Heart right ventricle (tissue), 16 donors: ENCODE results near the gene LIMS1. TPM values are rescaled to one million over a fixed set of nuclear protein-coding genes. Genes with fewer than 3 reads are reported as not detected.

Experiments used
- ATAC-seq, 8 donors: fragments of 200-7000 bp; cut with Tn5 transposase; one replicate each; pipeline ENCODE4 v1.9.1; 2020; ENCODE audit warnings: mild to moderate bottlenecking in 8 of 8, moderate library complexity in 8 of 8, moderate number of reproducible peaks in 1 of 8
- DNase-seq, 2 donors: peaks; one replicate each; pipeline ENCODE4 v3.0.0-alpha.2; 2020
- H3K27ac ChIP-seq, 10 donors: fragments of 200-600 bp; sonication (generic) in 2 of 10; one replicate each; pipeline versions ENCODE4 v1.5.0 to v1.8.0; 2020 to 2022; ENCODE audit warnings: mild to moderate bottlenecking in 3 of 10
- H3K27me3 ChIP-seq, 7 donors: fragments of 200-600 bp; one replicate each; pipeline ENCODE4 v1.8.0; 2021 to 2022; ENCODE audit warnings: mild to moderate bottlenecking in 2 of 7
- H3K36me3 ChIP-seq, 9 donors: fragments of 200-600 bp; sonication (generic) in 1 of 9; one replicate each; pipeline versions ENCODE4 v1.5.0 to v1.8.0; 2020 to 2022; ENCODE audit warnings: mild to moderate bottlenecking in 2 of 9
- H3K4me1 ChIP-seq, 9 donors: fragments of 200-600 bp; sonication (generic) in 1 of 9; one replicate each; pipeline versions ENCODE4 v1.5.0 to v1.8.0; 2020 to 2022; ENCODE audit warnings: mild to moderate bottlenecking in 4 of 9
- H3K4me3 ChIP-seq, 10 donors: fragments of 200-600 bp; sonication (generic) in 2 of 10; one replicate each; pipeline versions ENCODE4 v1.5.0 to v1.8.0; 2020 to 2022; ENCODE audit warnings: mild to moderate bottlenecking in 7 of 10, moderate library complexity in 2 of 10
- H3K9me3 ChIP-seq, 11 donors: fragments of 200-600 bp in 10 of 11; sonication (generic) in 2 of 11; one replicate each; pipeline versions ENCODE4 v1.5.0 to v1.8.0; 2013 to 2022; ENCODE audit warnings: mild to moderate bottlenecking in 2 of 11, control low read depth in 1 of 11, moderate library complexity in 1 of 11
- WGBS, 2 donors: extraction: QIAGEN DNeasy Blood & Tissue Kit; methylation state at CpG; one replicate each; pipeline ENCODE4 v1.1.7; 2013; ENCODE audit warnings: inconsistent platforms in 1 of 2; 5-methylcytosine and 5-hydroxymethylcytosine counted together
- intact Hi-C, 10 donors: fragments of 100-400 bp; cut with DNase I; formaldehyde crosslinking; loops; one replicate each; pipeline versions ENCODE4 v1.11.1 to v1.14.2; 2022
- polyA plus RNA-seq, 2 donors: library from polyadenylated mRNA; stranded (reverse); fragments of 200-250 nt; gene quantifications; one replicate each; pipeline ENCODE4 v1.2.3, GENCODE V29; 2013
- total RNA-seq, 10 donors: library from RNA; stranded (reverse); fragmentation: NEBNext Ultra II Directional in 3 of 10; extraction: Animal tissue kit (Norgen Biotek cat#: 25700) in 3 of 10; gene quantifications; one replicate each; pipeline versions ENCODE4 v1.2.1 to v1.2.4, GENCODE V29; 2021 to 2023
- TF ChIP-seq, protein P1 (sequence below), 9 donors: fragments of 200-600 bp; sonication (generic) in 2 of 9; IDR thresholded peaks; one replicate each; pipeline versions ENCODE4 v1.5.0 to v1.8.0; 2021 to 2022; ENCODE audit warnings: antibody characterized with exemption in 9 of 9, mild to moderate bottlenecking in 5 of 9, moderate library complexity in 1 of 9
- donor health status: Arrhythmogenic right ventricular cardiomyopathy.
- donor health status: ischemic (EF 13 %, LVEDD 7.1; RV severe dilation, severe dysfunction).
- donor health status: healthy with polysubstance abuse.
- donor health status: DM: no; HTN: yes; CAD: no.
- donor health status: DM: no; HTN: no; CAD: no.
- donor health status: ischemic (EF 25% LVEDD 6.9; RV normal size, moderate dysfunction).
- donor health status: ischemic (EF 25% LVEDD 5.7; RV mildly dilated, moderate dysfunction).
- donor health status: healthy.
- donor health status: DM: yes; HTN: yes; CAD: no.
- donor health status: Ischemic cardiomyopathy.
- donor health status: ischemic (EF 35%, LVEDD 5.7; RV mildly dilated, moderate dysfunction).
- donor health status: nonischemic (EF 11% LVEDD 7.7; RV severe dilation, severe dysfunction).
- donor health status: DM: yes; HTN: yes; CAD: no.
- donor health status: PGD.
- donor health status: ischemic (EF 29% LVEDD 5.4; RV normal size, mild dysfunction).
- donor health status: nonischemic (EF 23%, LVEDD 6.1; RV moderate dilation, normal function).

LIMS1 gene
- total and polyA plus RNA-seq, 12 donors = 18.8 to 122 (median 76.2) TPM

- intact Hi-C loops = loop anchor here in 1 of 10 donors (5.0 to 10.0 kb wide), 2 partner anchors 38 to 96 kb away; partner anchors contain the start of gene LIMS1
- Histone ChIP-seq H3K27me3 (no peaks in the 10 kb centered on the region), H3K36me3 (no peaks in the 10 kb centered on the region), H3K27ac (no peak overlapping the region), H3K4me1 (peaks cover 0 to 71% (median 36%) of the 10 kb centered on the region in 9 donors), H3K4me3 (no peak overlapping the region), H3K9me3 (no peaks in the 10 kb centered on the region)
- DNase-seq (no peak), ATAC-seq (no peak)
- TF ChIP-seq, protein P1, sequence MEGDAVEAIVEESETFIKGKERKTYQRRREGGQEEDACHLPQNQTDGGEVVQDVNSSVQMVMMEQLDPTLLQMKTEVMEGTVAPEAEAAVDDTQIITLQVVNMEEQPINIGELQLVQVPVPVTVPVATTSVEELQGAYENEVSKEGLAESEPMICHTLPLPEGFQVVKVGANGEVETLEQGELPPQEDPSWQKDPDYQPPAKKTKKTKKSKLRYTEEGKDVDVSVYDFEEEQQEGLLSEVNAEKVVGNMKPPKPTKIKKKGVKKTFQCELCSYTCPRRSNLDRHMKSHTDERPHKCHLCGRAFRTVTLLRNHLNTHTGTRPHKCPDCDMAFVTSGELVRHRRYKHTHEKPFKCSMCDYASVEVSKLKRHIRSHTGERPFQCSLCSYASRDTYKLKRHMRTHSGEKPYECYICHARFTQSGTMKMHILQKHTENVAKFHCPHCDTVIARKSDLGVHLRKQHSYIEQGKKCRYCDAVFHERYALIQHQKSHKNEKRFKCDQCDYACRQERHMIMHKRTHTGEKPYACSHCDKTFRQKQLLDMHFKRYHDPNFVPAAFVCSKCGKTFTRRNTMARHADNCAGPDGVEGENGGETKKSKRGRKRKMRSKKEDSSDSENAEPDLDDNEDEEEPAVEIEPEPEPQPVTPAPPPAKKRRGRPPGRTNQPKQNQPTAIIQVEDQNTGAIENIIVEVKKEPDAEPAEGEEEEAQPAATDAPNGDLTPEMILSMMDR (IDR thresholded peaks at IDR 0.05) = no peak
- 90 to 93% methylated on average over 5 of the region's 5 CpGs for WGBS, 2 donors
Observed at GRCh38 chr2:108630567-108631405, 96.5 kb downstream of the LIMS1 start.

GRCh38 chr2:108632332-108633160, 98.3 kb downstream of the LIMS1 start:
- ATAC-seq (no peak), DNase-seq (no peak)
- 75 to 78% methylated on average over 5 of the region's 5 CpGs for WGBS, 2 donors
- Histone ChIP-seq H3K4me1 (peaks cover 6 to 86% (median 51%) of the 10 kb centered on the region in 9 donors), H3K9me3 (no peaks in the 10 kb centered on the region), H3K36me3 (no peaks in the 10 kb centered on the region), H3K27ac (no peak overlapping the region), H3K27me3 (no peaks in the 10 kb centered on the region), H3K4me3 (no peak overlapping the region)
- intact Hi-C loops = loop anchor here in 1 of 10 donors (5.0 to 10.0 kb wide), 2 partner anchors 40 to 98 kb away; partner anchors contain the start of gene LIMS1
- TF ChIP-seq, protein P1 (IDR thresholded peaks at IDR 0.05) = no peak

- Histone ChIP-seq H3K4me1 (peaks cover 6 to 90% (median 58%) of the 10 kb centered on the region in 9 donors), H3K9me3 (no peaks in the 10 kb centered on the region), H3K36me3 (no peaks in the 10 kb centered on the region), H3K4me3 (no peak overlapping the region), H3K27ac (no peak overlapping the region), H3K27me3 (no peaks in the 10 kb centered on the region)
- intact Hi-C loops = loop anchor here in 1 of 10 donors (5.0 to 10.0 kb wide), 2 partner anchors 41 to 99 kb away; partner anchors contain the start of gene LIMS1
- TF ChIP-seq, protein P1 (IDR thresholded peaks at IDR 0.05) = no peak
- ATAC-seq (no peak), DNase-seq (no peak)
- 51 to 73% methylated on average over 1 of the region's 1 CpG for WGBS, 2 donors
Observed at GRCh38 chr2:108633409-108633808, 99.1 kb downstream of the LIMS1 start.

GRCh38 chr2:108634011-108634410, 99.7 kb downstream of the LIMS1 start:
- no peaks in the 10 kb centered on the region for H3K9me3 ChIP-seq
- no peak overlapping the region for H3K4me3 ChIP-seq
- intact Hi-C loops = loop anchor here in 2 of 10 donors (2.0 to 10.0 kb wide), 3 partner anchors 25 to 99 kb away; partner anchors contain the start of gene LIMS1 (in 1 of the 2)
- ATAC-seq (no peak), DNase-seq (no peak)
- H3K36me3 ChIP-seq = no peaks in the 10 kb centered on the region
- no peaks in the 10 kb centered on the region for H3K27me3 ChIP-seq
- H3K27ac ChIP-seq = peak overlapping the region in 5 of 10 donors; percentile 8 to 82 (median 45)
- H3K4me1 ChIP-seq = peaks cover 6 to 92% (median 58%) of the 10 kb centered on the region in 9 donors
- TF ChIP-seq, protein P1 (IDR thresholded peaks at IDR 0.05) = no peak
